ENCODE measurements around the gene PLA2G6.

The PLA2G6 gene

GRCh38 chr22:38069372-38070249 lies 112.0 kb downstream of the PLA2G6 start:
- DNase-seq: no peak

GRCh38 chr22:38068641-38069371 lies 112.8 kb downstream of the PLA2G6 start:
- no peak for DNase-seq

- no peak for DNase-seq
Measured at GRCh38 chr22:38067761-38068360, 113.8 kb downstream of the PLA2G6 start.

DNA sequence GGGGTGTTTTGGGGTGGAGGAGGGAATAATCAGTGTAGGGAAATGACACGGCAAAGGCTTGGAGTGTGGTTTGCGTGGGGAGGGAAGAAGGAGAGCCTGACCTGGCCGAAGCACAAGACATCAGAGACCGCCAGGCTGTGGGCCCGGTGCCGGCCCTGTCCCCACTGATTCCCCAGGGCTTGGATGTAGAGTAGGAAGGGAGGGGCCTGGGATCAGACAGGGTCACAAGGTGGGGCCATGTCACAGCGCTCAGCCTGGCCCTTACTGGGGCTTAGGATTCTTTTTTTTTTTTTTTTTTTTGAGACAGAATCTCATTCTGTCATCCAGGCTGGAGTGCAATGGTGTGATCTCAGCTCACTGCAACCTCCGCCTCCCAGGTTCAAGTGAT lies 114.6 kb downstream of the PLA2G6 start:
- no peak for DNase-seq

DNA sequence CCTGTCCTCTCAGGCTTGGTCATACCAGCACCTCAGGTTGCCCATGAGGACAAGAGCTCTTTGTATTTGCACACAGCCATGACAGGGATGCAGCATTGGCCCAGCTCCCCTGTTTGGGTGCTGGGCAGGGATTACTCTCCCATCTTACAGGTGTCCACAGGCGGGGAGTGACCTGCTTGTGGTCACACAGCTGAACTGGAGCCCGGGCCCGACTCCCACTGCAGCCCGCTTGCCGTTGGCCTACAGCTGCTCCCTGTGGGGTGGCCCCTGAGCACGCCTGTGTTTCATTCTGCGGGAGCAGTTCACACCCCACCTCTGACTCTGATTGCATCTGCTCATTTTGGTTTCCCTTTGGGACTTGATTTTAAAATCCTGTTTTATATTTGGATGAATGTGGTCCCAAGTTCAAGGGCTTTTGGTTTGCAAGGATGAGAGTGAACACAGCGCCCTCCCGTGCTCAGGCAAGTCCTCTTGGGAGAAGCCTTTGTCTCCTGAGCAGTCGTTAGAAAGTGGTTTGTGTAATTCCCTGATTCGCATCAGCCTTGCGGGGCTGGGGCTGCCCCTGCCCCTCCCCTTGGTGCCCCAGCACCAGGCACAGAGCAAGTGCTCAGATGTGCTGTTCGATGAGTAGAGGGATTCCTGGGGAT lies 115.1 kb downstream of the PLA2G6 start:
- no peak for DNase-seq

GRCh38 chr22:38065539-38065938 lies 116.1 kb downstream of the PLA2G6 start:
- no peak for DNase-seq

DNA sequence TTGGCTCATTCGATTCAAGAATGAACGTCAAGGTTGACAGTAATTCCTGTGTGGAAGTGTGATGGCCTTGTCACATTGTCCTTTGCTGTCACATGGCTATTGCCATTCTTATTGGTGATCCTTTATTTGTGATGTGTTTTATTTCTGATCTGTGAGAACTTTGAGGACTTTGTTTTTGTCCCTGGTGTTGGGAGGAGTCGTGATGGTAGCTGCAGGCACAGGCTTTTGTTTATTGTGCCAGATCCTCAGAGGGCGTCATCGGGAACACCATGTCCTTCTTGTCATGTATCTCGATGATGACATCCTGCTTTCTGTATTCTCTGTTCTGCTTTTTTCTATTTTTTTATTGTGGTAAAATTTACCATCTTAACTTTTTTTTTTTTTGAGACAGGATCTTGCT lies 118.8 kb downstream of the PLA2G6 start:
- DNase-seq: no peak

Measured in activated CD4-positive, alpha-beta T cell treated with anti-CD3 and anti-CD28 coated beads, Interleukin-2, amount 50 U/mL, for 16 hours (primary cell).